SKM-1 (cell line): Measurements from ENCODE around the gene TMEM144.

Source experiments
- DNase-seq: peaks from one replicate; lab custom pipeline; 2025; ENCODE audit not compliant: unreplicated experiment; lab: John Stamatoyannopoulos, UW

TMEM144 gene

DNA sequence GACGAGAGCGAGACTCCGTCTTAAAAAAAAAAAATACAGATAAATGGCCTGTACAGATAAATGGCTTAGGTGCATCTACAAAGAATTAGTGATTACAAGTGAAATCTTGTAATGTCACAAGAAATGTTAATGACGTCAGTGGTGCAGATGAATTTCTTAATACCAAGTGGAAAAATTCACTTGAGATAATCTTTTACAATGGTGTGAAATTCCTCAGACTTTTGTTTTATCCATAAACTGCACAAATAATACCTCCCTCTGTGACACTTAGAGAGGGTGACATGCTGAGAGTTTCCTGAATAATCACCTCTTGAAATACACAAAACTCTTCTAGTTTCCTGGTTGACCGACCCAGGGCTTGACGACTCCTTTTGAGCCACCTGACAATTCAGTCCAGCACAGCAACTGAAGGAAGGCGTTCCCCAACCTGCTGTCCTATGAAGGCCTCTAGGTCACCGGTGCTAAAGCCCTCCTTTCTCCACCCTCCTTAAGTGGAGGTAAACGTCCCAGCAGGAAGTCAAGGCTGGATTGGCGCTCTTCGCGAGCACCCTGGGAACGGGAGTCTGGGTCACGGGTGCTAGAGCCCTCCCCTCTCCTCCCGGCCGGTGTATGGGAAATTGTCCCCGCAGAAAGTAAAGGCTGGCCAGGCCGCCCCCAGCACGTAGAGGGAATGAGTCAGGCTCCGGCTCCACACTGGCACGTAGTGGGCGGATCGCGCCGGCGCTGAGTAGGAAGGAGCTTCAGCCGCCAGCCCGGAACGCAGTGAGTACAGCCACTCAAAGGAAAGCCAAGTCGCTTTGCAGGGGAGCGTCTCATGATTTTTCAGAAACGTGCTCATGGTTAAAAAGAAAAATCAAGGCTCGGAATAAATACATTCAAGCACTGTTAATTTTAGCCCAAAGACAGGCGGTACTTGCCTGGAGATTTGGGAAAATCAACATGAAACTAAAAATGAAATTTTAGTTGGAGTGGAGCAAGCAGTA is at the start of gene TMEM144:
TMEM144 (plus strand) TSS at position 662 of the 983 bp plus-strand sequence. CDS start 2,182 bp downstream, outside the sequence.
- peak; percentile 74 for DNase-seq

DNA sequence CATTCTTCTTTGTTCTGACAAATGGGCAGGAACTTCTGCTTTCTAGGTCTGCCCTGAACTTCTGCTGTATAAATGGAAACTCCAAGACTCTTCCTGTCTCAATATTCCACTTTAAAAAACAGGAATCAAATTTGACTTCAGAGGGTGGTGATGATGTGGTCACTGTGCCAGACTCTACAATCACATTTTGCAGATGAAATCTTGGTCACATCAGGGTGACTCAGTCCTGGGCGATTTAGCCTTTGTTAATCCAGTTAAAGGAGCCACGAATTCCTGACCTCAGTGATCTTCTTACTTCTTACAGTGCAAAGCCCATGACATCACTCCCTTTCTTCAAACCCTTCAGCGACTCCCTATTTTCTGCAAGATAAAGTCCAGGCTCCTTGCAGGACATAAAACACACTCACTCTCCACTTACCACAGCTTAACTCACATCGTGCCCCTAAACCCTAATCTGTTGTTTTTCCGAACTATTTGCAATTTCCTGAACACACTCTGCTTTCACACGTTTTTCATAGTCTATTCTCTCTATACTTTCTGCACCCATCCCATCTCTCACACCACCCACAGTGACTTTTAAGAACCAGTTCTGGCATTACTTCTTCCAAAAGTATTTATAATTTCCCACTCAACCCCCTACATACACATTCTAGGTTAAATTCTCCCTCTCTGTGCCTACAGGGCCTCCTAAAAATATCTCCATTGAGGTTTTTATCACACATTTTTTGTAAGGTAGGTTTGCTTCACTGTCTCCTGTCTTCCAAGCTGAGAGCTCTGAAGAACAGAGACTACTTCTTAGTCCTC is 48.5 kb upstream of the TMEM144 start:
- peak; percentile 50 for DNase-seq

DNA sequence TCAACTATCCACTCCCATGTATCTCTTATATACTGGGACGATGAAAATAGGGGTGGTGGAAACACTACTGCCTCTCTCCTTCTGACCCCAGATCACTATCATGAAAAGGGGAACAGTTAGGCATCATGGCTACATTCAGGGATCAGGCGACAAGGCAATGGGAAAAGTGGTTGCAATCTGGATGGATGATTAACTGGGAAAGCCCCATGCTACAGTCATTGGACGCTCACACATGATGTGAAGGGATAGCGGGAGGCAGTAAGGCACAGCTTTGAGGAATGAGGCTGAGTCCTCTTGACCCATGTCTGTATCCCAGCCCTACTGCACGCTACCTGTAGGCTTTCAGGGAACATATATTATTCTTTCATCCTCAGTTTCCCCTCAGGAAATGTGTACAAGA is 47.7 kb upstream of the TMEM144 start:
- no peak for DNase-seq

DNA sequence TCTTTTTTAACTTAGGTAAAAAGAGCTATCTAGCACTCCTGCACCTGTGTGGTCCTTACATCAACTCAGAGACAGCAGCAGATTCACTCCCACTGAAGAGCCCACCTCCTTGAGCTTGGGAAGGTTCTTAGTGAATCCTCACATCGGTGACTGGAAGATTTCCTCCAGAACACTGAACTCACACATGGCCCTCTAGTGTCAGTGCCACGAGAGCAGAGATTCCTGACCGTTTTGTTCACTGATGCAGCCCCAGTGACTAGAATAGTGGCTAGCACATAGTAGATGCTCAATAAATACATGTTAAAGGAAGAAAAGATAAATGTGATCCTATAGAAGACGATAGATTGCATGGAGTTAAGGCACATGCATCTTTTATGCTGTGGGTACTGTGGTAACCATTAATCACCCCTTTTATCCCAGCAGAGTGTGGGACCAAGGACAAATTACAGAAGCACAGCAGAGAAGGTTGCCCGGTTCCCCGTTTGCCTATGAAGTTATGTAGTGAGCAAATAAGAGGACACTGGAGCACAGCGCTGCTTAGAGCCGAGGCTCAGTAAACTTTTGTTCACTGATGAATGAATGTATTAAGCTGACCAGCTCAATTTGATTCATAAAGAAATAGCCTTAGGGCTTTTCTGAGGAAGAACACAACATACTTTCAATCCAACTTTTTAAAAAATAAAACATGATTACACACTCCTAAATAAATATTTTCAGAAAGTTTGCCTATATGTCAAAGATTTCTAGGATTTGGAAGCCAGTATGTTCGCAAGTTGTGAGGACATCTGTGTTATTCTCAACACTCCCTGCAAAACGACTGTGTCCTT is 46.1 kb upstream of the TMEM144 start:
- DNase-seq = no peak

DNA sequence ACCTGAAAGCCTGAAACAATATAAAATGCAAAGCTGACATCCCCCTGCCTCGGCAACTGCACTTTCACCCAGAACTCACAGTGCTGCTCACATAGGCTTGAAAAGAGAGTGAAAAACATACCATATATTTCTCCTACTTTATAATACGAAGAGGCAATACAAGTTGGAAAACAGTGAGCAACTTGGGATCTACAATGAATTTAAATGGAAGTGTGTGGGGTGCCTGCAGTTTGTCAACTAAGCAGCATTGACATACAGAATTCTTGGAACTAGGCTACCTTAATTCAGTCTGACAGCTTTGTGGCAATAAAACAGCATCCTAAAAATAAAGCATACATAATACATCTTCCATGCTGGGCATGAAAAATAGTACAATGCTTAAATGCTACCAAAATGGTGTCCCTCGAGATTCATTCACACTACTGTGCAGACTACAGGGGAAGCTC is 45.5 kb upstream of the TMEM144 start:
- no peak for DNase-seq

DNA sequence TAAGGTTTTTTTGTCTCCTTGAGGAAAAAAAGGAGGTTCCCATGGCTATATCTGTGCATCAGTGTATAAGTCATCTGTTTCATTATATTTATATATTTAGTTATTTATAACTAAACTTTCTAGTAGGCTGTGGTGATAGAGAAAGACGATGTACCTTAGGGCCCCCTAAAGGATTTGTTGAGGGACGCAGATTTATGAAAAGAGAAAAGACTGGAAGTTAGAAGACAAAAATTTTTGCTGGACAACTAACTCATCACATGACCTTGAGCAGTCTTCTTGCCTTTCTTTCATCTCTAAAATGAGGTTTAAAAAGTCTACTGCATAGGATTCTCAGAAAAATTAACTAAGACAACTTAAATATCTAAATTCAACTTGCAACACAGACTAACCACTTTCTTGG is 43.6 kb upstream of the TMEM144 start:
- no peak for DNase-seq

DNA sequence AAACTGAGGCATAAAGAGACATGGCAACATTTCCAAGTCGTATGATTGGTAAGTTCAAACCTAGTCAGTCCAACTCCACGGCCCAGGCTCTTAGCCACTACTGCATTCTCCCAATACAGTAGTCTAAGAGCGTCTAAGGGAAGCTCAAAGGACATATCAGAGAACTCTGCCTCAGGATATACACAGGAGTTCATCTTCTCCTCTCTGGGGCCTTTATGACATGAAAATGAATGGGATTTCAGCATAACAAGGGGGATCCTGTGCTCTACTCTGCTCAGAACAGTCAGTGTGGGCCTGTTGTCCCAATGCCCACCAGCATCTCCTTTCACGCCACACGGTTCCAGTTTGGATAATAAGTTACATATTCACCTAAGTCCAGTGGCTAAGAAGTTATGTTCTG is 41.7 kb upstream of the TMEM144 start:
- DNase-seq = no peak

DNA sequence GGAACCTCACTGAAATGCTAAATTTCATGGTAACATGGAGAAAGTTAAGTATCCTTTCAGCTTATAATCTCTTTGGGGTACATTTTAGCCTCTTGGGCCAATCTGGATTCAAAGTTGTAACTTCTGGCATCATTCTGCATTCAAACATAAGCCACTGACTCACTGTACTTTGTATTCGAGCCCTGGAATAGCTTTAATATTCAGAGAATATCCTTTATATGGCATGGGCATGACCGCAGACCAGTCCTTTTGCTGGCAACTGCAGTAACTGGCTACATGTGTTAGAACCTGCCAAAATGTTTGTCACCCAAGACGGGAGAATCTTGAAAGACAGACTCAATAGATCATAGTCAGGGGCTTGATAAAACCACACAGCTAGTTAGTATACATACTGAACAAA is 40.8 kb upstream of the TMEM144 start:
- no peak for DNase-seq

DNA sequence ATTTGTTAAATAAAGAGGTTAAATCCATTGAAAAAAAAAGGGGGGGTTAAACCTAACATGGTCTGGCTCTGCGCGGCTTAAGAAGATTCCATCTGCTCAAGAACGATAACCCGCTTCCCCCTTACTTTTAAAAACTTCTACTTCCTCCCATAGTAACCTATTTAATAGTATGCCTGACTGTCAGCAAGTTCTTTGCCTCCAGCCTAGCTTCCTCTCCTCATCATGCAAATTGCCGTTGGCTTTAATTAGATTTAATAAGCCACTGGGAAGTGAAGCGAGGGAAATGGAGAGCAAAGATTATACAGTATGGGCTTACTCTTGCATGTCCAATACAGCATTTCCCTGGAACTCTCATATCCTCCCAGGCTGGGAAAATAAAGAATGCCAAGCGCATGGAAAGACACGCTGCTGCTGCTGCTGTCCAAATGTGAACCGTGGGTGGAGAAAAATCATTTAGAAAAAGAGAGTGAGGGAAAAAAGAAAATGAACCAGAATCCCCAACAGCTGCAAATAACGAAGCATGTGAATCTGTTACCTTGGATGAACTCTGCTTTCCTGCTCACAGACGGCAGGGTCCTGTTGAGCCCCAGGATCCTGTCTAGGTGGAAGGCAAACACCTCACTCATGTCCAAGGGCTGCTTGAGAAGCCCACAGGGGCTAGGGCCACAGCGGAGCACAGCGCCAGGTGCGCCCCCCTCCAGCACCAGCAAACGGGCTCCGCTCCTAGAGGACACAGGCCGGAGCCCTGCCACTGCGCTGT is 40.2 kb upstream of the TMEM144 start:
- no peak for DNase-seq

DNA sequence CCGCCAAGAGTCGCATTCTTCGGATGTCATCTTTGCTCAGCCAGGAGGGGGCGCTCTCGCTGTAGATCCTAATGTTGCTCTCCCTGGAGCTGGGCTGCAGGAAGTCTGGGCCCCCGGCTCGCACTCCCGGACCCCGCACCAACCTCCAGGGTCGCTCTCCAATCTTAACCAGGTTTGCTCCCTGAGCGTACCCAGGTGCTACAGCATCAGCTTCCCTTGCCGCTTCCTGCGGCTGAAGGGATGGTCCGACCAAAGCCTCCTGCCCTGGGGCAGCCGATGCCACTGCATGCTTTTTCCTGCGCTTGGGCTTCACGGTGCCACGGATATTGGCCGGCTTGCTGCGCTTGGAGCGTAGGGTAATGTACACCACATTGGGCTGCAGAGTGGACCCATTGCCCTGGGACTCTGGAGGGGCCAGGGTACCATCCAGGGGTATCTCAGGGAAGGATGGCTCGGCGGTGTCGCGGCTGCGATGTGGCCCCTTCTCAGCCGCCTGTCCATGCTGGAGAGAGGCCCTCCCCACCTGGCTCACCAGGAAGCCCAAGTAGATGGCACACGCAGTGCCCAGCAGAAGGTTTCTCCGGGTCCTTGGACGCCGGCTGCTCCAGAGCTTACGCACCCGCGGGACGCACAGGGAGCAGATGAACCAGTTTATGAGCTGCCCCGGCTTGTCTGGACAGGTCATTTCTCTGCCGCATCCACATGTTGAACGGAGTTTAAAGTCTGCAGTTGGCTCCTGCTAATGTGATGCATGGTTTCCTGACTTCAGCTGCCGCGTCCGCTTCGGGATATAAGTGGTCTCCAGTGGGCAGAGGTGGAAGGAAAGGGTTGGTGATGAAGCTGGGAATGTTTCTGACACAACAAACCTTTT is 39.4 kb upstream of the TMEM144 start:
- DNase-seq = no peak

GRCh38 chr4:158172261-158173258 is 37.7 kb upstream of the TMEM144 start, which contains the start of gene GASK1B:
TSS of gene GASK1B (minus strand) at chr4:158173025. CDS start at chr4:158171375, 1,650 bp downstream.
- no peak for DNase-seq

DNA sequence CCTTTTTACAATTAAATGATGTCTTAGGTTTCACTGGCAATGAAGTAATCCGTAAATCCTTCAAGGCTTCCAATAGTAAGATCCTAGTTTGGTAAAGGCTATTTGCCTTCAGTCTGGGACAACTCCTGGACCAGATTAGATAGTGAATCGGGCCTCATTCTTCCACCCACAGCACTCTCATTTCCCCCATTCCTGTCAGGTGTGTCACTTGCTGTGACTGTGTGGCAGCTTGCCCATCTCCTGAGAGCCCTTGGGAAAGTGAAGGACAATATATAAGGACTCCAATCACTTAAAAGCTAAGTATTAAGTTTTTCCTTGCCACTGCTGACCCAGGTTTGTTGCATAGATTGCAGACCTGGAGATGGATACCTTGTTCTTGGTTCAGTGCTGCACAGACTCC is 34.2 kb upstream of the TMEM144 start:
- no peak for DNase-seq

DNA sequence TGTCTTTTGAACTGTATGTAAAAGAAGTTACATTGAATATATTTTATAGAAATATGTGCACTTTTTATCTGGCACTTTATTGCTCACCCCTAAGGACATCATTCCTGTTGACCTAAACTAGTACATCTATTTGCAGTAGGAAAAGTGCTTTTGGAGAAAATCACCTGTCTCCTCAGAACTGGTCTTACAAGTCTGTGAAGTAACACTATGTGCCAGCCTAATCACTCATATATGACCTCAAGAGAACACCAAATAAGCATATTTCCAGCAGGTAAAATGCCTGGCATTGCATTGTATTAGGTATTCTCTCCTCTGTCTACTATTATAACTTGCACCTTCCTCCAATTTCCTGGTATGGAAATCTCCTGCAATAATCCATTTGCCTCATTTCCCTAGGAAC is 33.5 kb upstream of the TMEM144 start:
- DNase-seq = no peak

- no peak for DNase-seq
These were observed 30.8 kb upstream of the TMEM144 start for GRCh38 chr4:158179465-158179864.

DNA sequence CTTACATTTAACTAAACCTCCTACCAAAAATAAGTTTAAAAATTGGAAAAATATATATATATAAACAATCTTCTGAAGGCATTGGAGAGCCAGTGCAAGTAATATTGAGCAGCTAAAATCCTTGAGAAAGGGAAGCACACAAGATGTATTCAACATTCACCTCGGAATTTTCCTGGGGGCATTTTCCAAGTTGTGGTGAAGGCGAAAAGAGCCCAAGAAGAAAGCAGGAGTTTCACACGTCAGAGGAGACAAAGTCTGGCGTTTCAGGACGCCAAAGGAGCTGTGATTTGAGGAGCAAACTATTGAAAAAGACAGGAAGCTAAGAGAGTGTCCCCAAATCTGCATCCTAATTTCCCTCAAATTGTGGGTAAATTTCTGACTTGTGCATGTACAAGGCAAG is 28.4 kb upstream of the TMEM144 start:
- DNase-seq = no peak

DNA sequence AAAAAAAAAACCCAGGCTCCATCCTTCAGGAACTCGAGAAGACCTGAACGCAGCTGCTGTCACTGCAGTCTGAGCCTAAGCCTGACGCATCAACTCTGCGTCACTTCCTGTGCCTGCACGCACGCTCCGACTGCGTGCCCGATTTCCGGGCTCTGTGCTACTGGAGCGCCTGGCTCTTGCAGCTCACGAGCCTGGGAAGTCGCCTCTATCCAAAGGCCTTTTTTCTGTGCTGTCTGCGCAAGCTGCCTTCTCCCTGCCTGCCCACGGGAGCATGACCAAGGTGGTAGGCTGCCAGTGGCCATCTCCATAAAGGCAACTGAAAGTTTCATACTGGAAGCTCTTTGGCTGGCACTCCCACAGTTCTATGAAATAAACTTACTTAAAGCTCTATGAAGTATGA is 27.6 kb upstream of the TMEM144 start:
- no peak for DNase-seq

DNA sequence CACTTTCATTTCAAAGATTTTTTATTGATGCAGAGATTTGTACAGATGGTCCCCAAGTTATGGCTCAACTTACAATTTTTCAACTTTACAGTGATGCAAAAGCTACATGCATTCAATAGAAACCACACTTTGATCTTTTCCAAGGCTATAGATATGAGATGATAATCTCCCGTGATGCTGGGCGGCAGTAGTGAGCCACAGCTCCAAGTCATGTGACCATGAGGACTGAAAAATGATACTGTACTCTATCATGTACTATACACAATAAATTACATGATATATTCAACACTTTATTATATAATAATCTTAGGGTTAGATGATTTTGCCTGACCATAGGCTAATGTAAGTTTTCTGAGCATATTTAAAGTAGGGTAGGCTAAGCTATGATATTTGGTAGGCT is 23.5 kb upstream of the TMEM144 start:
- DNase-seq = no peak

DNA sequence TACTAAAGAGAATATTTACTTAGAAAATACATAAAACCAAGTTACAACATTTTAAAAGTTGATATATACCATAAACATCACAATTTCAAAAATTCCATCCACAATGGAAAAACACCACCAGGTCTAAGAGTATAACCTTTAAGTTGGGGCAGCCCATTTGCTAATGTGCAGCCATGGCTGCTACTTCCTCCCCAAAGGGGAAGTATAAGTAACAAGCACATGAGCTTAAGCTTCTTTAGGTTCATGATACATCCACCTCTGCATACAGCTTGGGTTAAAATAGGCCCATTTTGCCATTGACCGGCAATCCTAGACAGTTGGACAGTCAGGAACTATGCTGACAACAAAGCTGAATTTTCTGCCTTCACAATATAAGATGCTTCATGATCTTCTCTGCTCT is 20.9 kb upstream of the TMEM144 start:
- DNase-seq = no peak
